Ishikawa (cell line): ENCODE measurements around the gene CKB.

ENCODE experiments used
- CREB1 ChIP-seq: IDR thresholded peaks from 2 replicates; pipeline ENCODE4 v1.6.1; 2012; ENCODE audit warnings: low read depth
- NFIC ChIP-seq: IDR thresholded peaks from 2 replicates; pipeline ENCODE4 v1.6.1; 2012
- RAD21 ChIP-seq: IDR thresholded peaks from 2 replicates; pipeline ENCODE4 v1.6.1; 2012; ENCODE audit warnings: low read depth
- YY1 ChIP-seq: IDR thresholded peaks from 2 replicates; pipeline ENCODE4 v1.6.1; 2012; ENCODE audit warnings: low read depth

DNA sequence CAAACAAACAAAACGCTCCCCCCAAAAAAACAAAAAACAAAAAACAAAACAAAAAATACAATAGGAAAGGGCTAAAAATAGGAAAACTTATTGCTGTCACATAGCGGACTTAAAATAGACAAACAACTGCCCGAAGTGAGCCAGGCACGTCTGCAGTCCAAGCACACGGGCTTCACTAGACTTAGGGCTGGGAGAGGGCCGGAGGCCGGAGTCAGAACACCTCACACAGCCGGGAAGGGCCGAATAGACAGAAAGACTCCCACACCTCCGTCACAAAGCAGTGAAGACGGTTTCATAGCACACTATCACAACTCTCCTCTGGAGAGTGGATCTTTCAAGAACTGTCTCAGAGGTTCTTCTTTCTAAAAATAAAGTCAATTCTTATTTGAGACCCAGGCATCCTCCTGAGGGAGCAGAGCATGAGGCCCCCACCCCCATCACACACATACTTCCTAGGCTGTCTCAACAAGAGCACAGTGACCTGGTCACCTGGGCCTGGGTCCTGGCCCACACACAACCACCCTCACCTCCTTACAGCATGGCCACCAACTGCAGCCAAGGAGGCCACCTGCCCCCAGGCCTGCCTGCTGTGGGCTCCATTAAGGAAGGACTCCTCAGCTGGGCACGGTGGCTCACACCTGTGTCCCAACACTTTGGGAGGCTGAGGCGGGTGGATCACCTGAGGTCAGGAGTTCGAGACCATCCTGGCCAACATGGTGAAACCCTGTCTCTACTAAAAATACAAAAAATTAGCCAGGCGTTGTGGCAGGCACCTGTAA lies 33.1 kb upstream of the CKB start:
- TF ChIP-seq RAD21 (no peak), YY1 (no peak), NFIC (no peak), CREB1 (no peak)
